GM21526 (cell line): Measurements from ENCODE around the gene SLC39A5.

Experiments
- ATAC-seq: cut with Tn5 transposase; IDR thresholded peaks from one replicate; pipeline ENCODE4 v1.9.1; 2021; ENCODE audit warnings: moderate library complexity; ENCODE audit not compliant: unreplicated experiment, low FRiP score

The SLC39A5 gene

DNA sequence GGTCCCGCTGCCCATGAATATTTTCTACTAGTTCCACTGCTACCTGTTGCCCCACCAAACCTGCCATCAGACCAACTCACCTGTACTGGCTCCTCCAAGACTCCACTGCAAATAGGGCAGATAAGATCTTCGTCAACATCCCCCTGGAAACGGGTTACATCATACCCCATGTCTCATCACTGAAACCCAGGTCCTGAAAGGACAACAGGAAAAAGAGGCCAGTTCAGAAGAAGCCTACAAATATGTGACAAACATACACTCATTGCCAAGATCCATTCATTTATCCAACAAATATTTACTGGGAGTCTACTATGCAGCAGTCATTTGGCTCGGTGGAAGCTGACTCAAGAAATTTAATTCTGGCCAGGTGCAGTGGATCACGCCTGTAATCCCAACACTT is 16.0 kb upstream of the SLC39A5 start:
- ATAC-seq: no peak

- no peak for ATAC-seq
Measured at GRCh38 chr12:56216461-56216860, 13.4 kb upstream of the SLC39A5 start.

- no peak for ATAC-seq
Measured at GRCh38 chr12:56219840-56220239, 10.0 kb upstream of the SLC39A5 start.

DNA sequence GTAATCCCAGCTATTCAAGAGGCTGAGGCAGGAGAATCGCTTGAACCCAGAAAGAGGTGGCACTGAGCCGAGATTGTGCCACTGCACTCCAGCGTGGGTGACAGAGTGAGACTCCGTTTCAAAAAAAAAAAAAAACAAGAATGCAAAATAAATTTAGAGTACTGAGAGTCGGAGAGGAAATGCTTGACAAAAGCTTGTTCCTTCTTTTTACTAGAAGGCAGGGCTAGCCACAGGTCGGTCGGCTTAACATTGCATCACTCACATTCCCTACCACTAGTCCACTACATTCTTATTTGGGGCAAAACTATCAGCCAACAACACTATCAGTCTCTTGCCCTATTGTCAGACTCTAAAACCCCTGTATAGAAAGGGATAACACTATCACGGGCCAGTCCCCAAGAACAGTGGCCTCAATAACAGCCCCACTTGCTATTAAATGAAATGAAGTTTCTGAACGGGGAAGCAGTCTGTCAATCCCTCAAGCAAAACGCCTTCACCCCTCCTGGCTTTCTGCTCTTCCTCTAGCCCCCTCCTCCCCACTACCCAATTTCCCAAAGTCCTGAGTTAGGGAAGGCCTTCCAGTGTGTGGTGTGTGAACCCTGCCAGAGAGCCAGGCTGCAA is 9.1 kb upstream of the SLC39A5 start:
- ATAC-seq: no peak

DNA sequence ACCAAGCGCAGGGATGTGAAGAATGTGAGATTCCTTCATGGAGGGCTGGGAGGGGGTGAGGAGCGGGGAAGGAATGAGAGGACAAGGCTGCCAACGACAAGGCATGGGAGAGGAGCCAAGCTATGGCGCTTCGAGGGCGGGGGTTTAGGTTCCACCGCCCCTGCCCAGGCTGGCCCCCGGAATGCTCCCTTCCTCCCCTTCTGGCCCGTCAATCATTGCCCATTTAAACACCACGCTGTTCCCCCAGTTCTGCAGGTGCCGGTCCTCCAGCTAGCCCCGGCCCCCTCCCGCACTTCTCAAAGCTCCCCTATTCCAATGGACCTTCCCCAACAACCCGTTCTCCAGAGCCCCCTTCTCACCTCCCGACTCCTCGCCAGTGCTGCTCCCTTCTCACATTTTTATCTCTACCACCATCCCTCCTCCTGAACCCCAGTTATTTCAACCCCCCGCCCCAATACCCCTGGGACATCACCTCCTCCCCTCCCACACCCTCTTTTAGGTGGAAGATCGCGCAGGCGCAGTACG is 8.6 kb upstream of the SLC39A5 start:
- ATAC-seq: peak; percentile 11

DNA sequence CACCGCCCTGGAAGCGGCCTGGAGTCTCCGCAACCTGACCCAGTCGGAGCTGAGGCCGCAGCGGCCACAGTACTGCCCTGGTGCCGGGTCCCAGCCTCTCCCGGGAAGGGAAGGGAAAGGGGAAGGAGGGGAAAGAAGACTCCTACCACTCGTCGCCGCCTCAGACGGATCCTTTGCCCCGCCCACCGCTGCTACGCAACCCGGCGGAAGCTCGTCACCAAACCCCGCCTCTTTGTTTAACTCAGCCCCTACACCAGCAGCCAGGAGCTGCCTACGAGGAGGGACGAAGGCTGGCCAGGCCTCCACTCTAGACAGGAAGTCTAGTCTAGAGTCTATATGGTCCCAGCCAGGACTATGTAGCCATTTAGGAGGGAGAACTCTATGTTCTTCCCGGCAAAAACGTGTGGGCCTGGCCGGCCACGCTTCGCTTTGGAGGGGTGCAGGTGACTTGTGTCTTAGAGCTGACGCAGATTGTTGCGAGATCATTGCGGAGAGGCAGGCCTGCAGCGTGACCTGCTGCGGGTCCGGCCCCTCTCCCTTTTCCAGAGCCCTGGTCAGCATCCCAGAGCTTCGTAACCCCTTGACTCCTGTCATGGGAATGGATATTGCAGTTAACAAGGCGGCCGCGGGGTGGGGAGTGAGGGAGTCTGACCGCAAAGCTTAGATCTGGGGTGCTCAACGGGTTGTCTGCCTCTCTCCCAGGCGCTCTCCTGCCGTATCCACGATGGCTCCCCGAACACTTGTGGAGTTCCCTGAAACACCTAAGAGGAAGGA is 7.9 kb upstream of the SLC39A5 start, which contains the start of gene RNF41:
Gene RNF41, minus strand, starts transcription at position 166 of the 774 bp plus-strand sequence. CDS start 7,875 bp downstream, outside the sequence.
- peak; percentile 64 for ATAC-seq

GRCh38 chr12:56222531-56222895 is 7.3 kb upstream of the SLC39A5 start:
- ATAC-seq: no peak

- no peak for ATAC-seq
Measured at GRCh38 chr12:56223571-56224101, 6.2 kb upstream of the SLC39A5 start.

DNA sequence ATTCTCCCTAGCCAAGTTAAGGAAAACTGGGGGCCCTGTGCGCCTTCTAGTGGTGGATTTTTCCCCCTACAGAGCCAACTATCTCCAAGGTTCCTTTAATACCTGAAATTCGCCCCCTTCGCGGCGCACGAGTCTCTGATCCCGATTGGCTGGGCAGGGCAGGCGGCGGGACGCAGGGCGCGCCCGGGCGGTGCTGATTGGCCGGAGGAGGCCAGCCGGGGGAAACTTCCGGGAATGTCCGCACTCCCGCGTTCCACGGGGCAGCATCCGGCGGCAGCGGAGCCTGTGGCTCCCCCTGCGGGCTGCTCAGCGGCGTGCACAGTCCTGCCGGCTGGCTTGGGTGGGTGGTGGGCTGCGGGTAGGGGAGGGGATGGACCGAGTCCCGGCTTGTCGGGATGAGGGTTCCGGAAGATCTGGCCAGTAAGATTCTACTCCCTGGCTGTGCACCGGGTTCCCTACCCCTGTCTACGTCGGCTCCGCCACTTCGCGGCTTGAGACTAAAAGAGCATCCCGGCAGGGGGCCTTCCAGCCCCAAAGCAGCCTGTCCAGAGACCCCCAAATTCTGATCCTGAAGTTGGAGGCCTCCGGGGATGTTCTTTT is 5.6 kb upstream of the SLC39A5 start, which contains the start of gene NABP2:
Gene NABP2, plus strand, starts transcription at position 241 of the 600 bp plus-strand sequence. CDS start 515 bp downstream, outside the sequence.
- peak; percentile 68 for ATAC-seq

- ATAC-seq: no peak
Measured at GRCh38 chr12:56224954-56225353, 4.9 kb upstream of the SLC39A5 start.

DNA sequence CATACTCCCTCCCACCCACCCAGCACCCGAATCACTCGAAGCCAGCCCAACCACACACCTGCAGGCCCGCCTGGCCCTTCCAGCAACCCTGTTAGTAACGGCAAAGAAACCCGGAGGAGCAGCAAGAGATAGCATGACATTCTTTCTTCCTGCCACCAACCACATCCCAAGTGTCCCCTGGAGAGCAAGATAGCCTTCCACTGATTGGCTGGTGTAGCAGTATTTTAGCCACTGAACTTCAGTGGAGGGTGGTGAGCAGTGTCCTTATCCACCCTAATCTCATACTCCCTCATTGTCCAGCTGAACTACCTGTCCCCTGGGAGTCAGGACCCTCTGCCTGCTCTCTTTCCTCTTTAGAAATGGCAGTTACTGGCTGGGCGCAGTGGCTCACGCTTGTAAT is 769 bp upstream of the SLC39A5 start:
- no peak for ATAC-seq

DNA sequence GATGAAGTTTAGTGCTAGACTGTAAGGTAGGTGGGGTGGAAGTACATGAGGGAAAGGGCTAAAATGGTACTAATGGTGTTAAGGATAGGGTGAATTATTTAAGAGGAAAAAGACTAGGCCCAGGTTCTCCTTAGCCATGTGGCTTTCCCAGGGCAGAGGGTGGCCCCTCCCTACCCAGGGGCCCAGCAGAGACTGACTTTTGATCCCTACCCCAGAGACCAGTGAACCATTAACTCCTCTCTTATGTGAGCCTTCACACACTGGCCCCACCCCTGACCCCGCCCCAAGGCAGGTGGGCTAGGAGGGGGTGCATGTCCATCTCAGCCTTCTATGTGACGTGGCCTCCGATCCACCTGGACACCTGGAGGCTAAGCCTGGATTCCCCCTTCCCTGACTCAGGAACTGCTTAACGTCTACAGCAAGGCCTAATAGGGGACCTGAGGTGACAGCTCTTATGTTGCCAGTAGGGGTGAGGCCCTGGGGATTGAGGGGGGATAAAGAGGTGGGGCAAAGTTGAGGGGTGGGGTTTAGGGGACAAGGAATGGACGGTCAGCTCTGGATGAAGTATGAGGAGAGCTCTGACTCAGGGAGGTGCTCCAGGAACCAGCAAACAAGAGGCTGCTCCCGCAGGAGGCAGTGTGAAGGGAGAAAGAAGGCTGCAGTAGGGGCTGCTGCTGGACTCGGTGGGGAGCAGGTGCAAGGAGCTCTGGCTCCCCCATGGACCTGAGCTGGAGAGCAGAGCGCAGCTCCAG is 757 bp downstream of the SLC39A5 start:
- no peak for ATAC-seq

DNA sequence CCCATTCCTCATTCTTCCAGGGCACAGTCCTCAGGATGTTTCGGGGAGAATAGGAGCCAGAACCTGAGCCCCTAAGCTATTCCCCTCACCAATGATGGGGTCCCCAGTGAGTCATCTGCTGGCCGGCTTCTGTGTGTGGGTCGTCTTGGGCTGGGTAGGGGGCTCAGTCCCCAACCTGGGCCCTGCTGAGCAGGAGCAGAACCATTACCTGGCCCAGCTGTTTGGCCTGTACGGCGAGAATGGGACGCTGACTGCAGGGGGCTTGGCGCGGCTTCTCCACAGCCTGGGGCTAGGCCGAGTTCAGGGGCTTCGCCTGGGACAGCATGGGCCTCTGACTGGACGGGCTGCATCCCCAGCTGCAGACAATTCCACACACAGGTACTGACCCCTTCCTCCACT is 1.3 kb downstream of the SLC39A5 start:
- no peak for ATAC-seq

- no peak for ATAC-seq
Measured at GRCh38 chr12:56234746-56235436, 5.0 kb downstream of the SLC39A5 start.

DNA sequence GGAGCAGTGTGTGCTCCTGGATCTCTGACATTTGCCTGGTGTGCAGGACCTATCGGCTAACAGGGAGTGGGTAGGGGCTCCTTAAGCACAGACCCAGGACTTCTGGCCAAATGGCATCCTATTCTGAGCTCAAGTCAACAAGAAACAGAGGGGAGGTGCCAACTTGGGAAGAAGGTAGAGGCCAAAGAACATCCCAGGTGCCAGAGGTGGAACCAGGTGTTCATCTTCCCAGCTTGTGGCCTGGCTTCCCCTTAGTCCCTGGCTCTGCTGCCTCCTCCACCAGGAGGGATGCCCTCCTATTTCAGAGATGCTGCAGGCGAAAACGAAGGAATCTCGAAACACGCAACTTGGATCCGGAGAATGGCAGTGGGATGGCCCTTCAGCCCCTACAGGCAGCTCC is 6.2 kb downstream of the SLC39A5 start:
- no peak for ATAC-seq

DNA sequence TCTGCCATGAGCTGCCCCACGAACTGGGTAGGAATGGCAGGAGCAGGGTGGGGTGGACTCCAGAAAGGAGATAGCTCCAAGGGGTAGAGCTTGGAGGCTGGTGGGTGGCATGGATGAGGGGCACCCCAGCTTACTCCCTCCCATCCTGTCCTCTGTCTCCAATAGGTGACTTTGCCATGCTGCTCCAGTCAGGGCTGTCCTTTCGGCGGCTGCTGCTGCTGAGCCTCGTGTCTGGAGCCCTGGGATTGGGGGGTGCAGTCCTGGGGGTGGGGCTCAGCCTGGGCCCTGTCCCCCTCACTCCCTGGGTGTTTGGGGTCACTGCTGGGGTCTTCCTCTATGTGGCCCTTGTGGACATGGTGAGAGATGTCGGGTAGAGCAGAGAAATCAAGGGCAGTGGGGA is 7.1 kb downstream of the SLC39A5 start:
- no peak for ATAC-seq

DNA sequence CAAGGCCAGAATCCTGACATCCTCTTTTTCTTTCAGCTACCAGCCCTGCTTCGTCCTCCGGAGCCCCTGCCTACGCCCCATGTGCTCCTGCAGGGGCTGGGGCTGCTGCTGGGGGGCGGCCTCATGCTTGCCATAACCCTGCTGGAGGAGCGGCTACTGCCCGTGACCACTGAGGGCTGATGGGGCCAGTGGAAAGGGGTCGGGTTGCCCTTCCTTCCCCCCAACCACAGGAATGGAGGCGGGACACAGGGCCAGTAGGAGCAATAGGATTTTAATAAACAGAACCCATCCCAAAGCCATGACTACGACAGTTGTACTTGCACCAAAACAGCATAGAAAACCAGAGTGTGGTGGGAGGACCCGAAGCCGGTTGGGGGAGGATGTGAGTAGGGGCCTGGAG is 7.7 kb downstream of the SLC39A5 start:
- ATAC-seq: no peak

- ATAC-seq: no peak
Measured at GRCh38 chr12:56241424-56242303, 11.8 kb downstream of the SLC39A5 start.

DNA sequence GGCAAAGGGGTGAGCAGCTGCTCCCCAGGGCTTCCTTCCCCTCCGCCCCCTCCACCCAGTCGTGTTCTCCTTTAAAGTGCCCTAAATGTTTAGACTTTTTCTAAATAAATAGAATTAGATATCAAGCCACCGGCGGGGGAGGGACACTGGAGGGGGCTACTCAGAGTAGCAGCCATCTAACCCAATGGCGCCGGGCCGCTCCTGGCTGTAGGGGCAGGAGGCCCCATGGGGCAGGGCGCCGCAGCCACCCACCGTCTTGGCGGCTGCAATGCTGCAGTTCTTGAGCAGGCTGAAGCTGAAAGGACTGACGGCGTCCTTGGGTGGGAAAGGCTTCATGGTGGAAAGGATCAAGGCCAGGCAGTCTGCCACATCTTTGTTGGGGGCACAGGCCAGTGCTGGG is 13.1 kb downstream of the SLC39A5 start:
- ATAC-seq: no peak
